ENCODE data around the gene TMOD1.

GRCh38 chr9:97534961-97535594 lies 33.6 kb downstream of the TMOD1 start:
- TF ChIP-seq CTCF (conservative IDR thresholded peaks at IDR 0.05; ENCODE audit: low read length) = no peak
- TF ChIP-seq EZH2phosphoT487 (IDR thresholded peaks at IDR 0.05; ENCODE audit: borderline replicate concordance, low read depth, low read length) = no peak

Data from OCI-LY7 (cell line).